Measurements from ENCODE around the gene PRSS22. TPM values are rescaled to one million over a fixed set of nuclear protein-coding genes. Genes with fewer than 3 reads are reported as not detected.

Gene PRSS22
- total RNA-seq, 4 donors from 2014 or later = not detected

DNA sequence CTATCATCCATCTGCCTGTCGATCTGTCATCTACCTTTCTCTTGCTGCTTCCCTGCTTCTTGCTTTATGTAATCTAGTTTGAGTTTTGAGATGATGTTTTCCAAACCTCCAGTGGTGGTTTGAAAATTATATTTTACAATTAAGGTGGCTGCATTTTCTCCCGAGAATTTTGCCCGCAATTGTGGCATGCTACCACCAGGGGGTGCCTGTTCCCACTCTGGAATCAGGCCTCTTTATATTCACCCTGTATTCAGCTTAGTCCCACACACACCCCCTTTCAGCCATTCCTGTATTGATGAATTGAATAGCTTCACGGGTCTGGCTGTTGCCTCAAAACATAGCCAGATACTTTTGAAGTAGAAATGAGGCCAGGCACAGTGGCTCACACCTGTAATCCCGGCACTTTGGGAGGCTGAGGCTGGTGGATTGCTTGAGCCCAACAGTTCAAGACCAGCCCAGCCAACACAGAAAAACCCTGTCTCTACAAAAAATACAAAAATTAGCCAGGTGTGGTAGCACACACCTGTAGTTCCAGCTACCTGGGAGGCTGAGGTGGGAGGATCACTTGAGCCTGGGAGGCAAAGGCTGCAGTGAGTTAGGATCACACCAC lies 3.2 kb downstream of the PRSS22 start:
- no peak for DNase-seq (ENCODE audit: extremely low spot score)
- 76% methylated on average over 5 of the region's 5 CpGs for WGBS
- H3K4me1 ChIP-seq = peaks cover 0 to 13% (median 5%) of the 10 kb centered on the region in 4 donors
- intact Hi-C loops (cut with DNase I) = no loop called here
- H3K36me3 ChIP-seq = no peaks in the 10 kb centered on the region
- TF ChIP-seq POLR2A (IDR thresholded peaks at IDR 0.05; ENCODE audit: low read depth) = no peak
- no peak for TF ChIP-seq POLR2AphosphoS5 (IDR thresholded peaks at IDR 0.05)
- TF ChIP-seq, protein P1, sequence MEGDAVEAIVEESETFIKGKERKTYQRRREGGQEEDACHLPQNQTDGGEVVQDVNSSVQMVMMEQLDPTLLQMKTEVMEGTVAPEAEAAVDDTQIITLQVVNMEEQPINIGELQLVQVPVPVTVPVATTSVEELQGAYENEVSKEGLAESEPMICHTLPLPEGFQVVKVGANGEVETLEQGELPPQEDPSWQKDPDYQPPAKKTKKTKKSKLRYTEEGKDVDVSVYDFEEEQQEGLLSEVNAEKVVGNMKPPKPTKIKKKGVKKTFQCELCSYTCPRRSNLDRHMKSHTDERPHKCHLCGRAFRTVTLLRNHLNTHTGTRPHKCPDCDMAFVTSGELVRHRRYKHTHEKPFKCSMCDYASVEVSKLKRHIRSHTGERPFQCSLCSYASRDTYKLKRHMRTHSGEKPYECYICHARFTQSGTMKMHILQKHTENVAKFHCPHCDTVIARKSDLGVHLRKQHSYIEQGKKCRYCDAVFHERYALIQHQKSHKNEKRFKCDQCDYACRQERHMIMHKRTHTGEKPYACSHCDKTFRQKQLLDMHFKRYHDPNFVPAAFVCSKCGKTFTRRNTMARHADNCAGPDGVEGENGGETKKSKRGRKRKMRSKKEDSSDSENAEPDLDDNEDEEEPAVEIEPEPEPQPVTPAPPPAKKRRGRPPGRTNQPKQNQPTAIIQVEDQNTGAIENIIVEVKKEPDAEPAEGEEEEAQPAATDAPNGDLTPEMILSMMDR (IDR thresholded peaks at IDR 0.05) = peak in 1 of 3 experiments; percentile 9
- TF ChIP-seq EP300 (IDR thresholded peaks at IDR 0.05) = no peak
- peaks cover 0 to 87% (median 32%) of the 10 kb centered on the region in 4 donors for H3K27me3 ChIP-seq
- peaks cover 0 to 12% (median 9%) of the 10 kb centered on the region in 4 donors for H3K9me3 ChIP-seq
- no peak overlapping the region for H3K4me3 ChIP-seq
- H3K27ac ChIP-seq (replicated peaks in 1 of 4) = no peak overlapping the region

DNA sequence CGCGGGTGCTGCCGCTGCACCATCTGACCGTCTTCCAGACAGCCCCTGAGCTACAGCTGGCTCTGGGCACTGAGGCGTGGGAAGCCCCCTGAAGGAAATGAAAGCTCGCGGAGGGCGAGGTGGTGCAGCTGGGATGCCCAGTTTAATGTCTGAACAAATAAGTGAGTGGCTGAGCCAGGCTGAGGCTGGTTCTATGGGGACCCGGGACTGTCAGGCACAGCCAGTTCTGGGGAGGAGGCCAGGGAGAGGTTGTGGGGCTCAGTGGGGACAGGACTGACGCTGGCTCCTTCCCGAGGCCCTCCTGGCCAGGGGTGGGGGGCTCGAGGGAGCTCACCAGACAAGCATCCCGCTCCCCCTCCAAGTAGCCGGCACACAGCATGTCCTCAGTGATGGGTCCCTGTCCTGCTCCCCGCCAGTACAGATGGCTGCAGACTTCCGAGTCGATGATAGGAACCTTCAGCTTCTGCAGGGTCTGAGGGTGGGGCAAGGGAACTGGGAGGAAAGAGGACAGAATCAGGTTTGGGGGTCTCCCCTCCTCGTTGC lies 4.4 kb downstream of the PRSS22 start:
- intact Hi-C loops (cut with DNase I) = no loop called here
- Histone ChIP-seq H3K4me1 (peaks cover 0 to 13% (median 5%) of the 10 kb centered on the region in 4 donors), H3K4me3 (no peak overlapping the region), H3K36me3 (no peaks in the 10 kb centered on the region), H3K9me3 (peaks cover 0 to 12% (median 9%) of the 10 kb centered on the region in 4 donors), H3K27ac (replicated peaks in 1 of 4) (no peak overlapping the region), H3K27me3 (peaks cover 0 to 87% (median 26%) of the 10 kb centered on the region in 4 donors)
- DNase-seq (ENCODE audit: extremely low spot score) = no peak
- TF ChIP-seq POLR2A (IDR thresholded peaks at IDR 0.05; ENCODE audit: low read depth) (no peak), POLR2AphosphoS5 (IDR thresholded peaks at IDR 0.05) (no peak), EP300 (IDR thresholded peaks at IDR 0.05) (no peak)
- TF ChIP-seq, protein P1 (IDR thresholded peaks at IDR 0.05) = no peak
- 85% methylated on average over 11 of the region's 18 CpGs for WGBS

DNA sequence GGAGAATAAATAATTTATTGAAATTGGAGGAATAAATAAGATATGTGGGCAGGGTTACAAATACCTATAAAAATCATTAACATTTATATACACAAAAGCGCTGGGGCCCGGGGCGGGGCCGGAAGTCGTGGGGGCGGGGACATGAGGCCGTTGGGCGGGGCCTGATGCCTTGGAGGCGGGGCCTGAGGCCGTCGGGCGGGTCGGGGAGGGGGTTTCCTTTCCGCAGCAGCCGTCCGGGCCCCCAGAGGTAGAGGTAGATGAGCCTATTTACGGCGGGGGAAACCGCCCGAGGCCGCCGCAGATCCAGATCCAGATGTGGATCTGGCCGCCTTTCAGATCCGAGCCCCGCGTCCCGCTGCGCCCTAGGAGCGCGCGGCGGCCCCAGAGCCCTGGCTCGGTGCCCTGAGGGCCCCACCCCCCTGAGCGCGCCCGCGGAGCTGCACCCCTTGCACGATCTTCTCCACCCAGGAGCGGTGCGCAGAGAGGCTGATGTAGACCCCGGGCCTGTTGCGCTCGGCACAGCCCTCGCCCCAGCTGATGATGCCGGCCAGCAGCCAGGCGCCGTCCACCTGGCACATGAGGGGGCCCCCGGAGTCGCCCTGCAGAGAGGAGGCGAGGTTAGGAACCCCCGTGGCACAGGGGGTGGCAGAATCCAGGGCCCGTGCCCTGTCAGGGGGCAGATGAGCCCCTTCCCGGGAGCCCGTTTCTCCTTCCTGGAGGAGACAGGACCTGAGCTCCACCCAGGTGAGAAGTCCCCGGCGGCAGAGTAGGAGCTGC lies 5.1 kb downstream of the PRSS22 start:
- WGBS = 44% methylated on average over 23 of the region's 56 CpGs
- H3K27ac ChIP-seq (replicated peaks in 1 of 4) = no peak overlapping the region
- peaks cover 0 to 87% (median 19%) of the 10 kb centered on the region in 4 donors for H3K27me3 ChIP-seq
- no peaks in the 10 kb centered on the region for H3K36me3 ChIP-seq
- TF ChIP-seq EP300 (IDR thresholded peaks at IDR 0.05) = no peak
- no peak for TF ChIP-seq POLR2AphosphoS5 (IDR thresholded peaks at IDR 0.05)
- no peak for TF ChIP-seq POLR2A (IDR thresholded peaks at IDR 0.05; ENCODE audit: low read depth)
- TF ChIP-seq, protein P1 (IDR thresholded peaks at IDR 0.05) = no peak
- DNase-seq (ENCODE audit: extremely low spot score) = no peak
- intact Hi-C loops (cut with DNase I) = no loop called here
- no peak overlapping the region for H3K4me3 ChIP-seq
- H3K9me3 ChIP-seq = peaks cover 0 to 12% (median 9%) of the 10 kb centered on the region in 4 donors
- peaks cover 0 to 8% (median 4%) of the 10 kb centered on the region in 4 donors for H3K4me1 ChIP-seq

DNA sequence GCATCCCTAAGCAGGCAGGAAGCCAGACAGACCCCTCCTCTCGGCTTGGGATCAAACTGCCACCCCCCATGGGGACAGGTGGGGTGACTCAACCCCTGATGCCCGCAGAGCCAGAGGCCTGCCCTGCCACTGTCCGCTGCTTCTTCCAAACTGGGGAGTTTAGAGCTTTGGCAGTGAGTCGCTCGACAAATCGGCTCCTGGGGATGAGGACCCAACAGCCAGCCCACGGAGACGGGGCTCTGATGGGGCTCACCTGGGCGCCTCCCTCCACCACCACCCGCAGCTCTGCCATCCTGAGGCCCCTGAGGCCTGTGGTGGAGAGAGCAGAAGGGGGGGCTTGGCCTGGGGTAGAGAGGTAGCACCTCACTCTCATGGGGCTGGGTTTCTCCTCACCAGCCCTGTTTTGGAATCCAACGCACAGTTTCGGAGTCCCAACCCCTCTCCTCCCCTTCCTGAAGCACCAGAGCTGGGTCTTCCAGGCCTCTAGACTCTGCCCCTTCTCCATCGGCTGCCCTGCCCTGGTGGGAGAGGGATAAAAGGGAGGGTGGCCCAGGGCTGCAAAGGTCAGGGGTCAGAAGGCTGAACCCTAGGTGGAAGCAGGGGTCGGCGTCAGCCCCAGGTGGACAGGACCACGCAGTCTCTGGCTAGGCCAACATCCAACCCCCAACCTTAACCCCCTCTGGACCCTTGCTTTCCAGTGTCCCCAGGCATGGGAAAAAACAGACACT lies 5.8 kb downstream of the PRSS22 start:
- no peak for TF ChIP-seq POLR2A (IDR thresholded peaks at IDR 0.05; ENCODE audit: low read depth)
- TF ChIP-seq POLR2AphosphoS5 (IDR thresholded peaks at IDR 0.05) = no peak
- TF ChIP-seq, protein P1 (IDR thresholded peaks at IDR 0.05) = no peak
- TF ChIP-seq EP300 (IDR thresholded peaks at IDR 0.05) = no peak
- H3K9me3 ChIP-seq = peaks cover 0 to 12% (median 9%) of the 10 kb centered on the region in 4 donors
- H3K4me1 ChIP-seq = peaks cover 0 to under 1% (median 0%) of the 10 kb centered on the region in 4 donors
- WGBS = 89% methylated on average over 12 of the region's 16 CpGs
- no peaks in the 10 kb centered on the region for H3K36me3 ChIP-seq
- H3K27ac ChIP-seq (replicated peaks in 1 of 4) = no peak overlapping the region
- DNase-seq (ENCODE audit: extremely low spot score) = no peak
- peaks cover 0 to 86% (median 12%) of the 10 kb centered on the region in 4 donors for H3K27me3 ChIP-seq
- no peak overlapping the region for H3K4me3 ChIP-seq
- intact Hi-C loops (cut with DNase I) = no loop called here

All from esophagus muscularis mucosa (tissue), 4 donors.